Measurements from ENCODE around the gene NUDT22. TPM values are rescaled to one million over a fixed set of nuclear protein-coding genes. Genes with fewer than 3 reads are reported as not detected.

The NUDT22 gene
- total RNA-seq, 1 donor: 56.5 TPM

- peaks cover 19% of the 10 kb centered on the region for H3K79me2 ChIP-seq (ENCODE audit: insufficient read depth, low read length)
- no peaks in the 10 kb centered on the region for H3K36me3 ChIP-seq (ENCODE audit: insufficient read depth, low read length)
- peaks cover 5% of the 10 kb centered on the region for H3K9me3 ChIP-seq (ENCODE audit: low read depth, low read length)
- no peaks in the 10 kb centered on the region for H4K20me1 ChIP-seq (ENCODE audit: insufficient read depth, low read length)
- no peak overlapping the region for H3K27ac ChIP-seq (ENCODE audit: low read depth, low read length)
- TF ChIP-seq CTCF (IDR thresholded peaks at IDR 0.05; ENCODE audit: extremely low read depth, low read depth, low read length): no peak
- H3K27me3 ChIP-seq (ENCODE audit: insufficient read depth, low read length): no peaks in the 10 kb centered on the region
- no peak for DNase-seq (ENCODE audit: insufficient read length, low spot score, missing footprints)
- peaks cover 25% of the 10 kb centered on the region for H3K4me1 ChIP-seq (ENCODE audit: insufficient read depth, low read length)
- H2AFZ ChIP-seq (ENCODE audit: low read length): no peak overlapping the region
- H3K4me2 ChIP-seq (ENCODE audit: insufficient read depth, low read length): no peak overlapping the region
- H3K4me3 ChIP-seq (ENCODE audit: insufficient read depth, low read length): no peak overlapping the region
Measured at GRCh38 chr11:64178951-64179639, 47.0 kb upstream of the NUDT22 start.

GRCh38 chr11:64180891-64181290 is 45.2 kb upstream of the NUDT22 start:
- Histone ChIP-seq H3K4me2 (ENCODE audit: insufficient read depth, low read length) (peak overlapping the region; percentile 82), H3K27me3 (ENCODE audit: insufficient read depth, low read length) (no peaks in the 10 kb centered on the region), H3K36me3 (ENCODE audit: insufficient read depth, low read length) (no peaks in the 10 kb centered on the region), H3K9me3 (ENCODE audit: low read depth, low read length) (no peaks in the 10 kb centered on the region), H3K4me1 (ENCODE audit: insufficient read depth, low read length) (peaks cover 35% of the 10 kb centered on the region), H2AFZ (ENCODE audit: low read length) (no peak overlapping the region), H4K20me1 (ENCODE audit: insufficient read depth, low read length) (no peaks in the 10 kb centered on the region), H3K4me3 (ENCODE audit: insufficient read depth, low read length) (no peak overlapping the region), H3K79me2 (ENCODE audit: insufficient read depth, low read length) (peaks cover 26% of the 10 kb centered on the region), H3K27ac (ENCODE audit: low read depth, low read length) (peak overlapping the region; percentile 26)
- DNase-seq (ENCODE audit: insufficient read length, low spot score, missing footprints): peak; percentile 47
- no peak for TF ChIP-seq CTCF (IDR thresholded peaks at IDR 0.05; ENCODE audit: extremely low read depth, low read depth, low read length)

GRCh38 chr11:64181506-64182411 is 44.3 kb upstream of the NUDT22 start:
- Histone ChIP-seq H3K4me2 (ENCODE audit: insufficient read depth, low read length) (peak overlapping the region; percentile 82), H3K9me3 (ENCODE audit: low read depth, low read length) (no peaks in the 10 kb centered on the region), H3K27ac (ENCODE audit: low read depth, low read length) (peak overlapping the region; percentile 26), H3K79me2 (ENCODE audit: insufficient read depth, low read length) (peaks cover 26% of the 10 kb centered on the region), H3K36me3 (ENCODE audit: insufficient read depth, low read length) (no peaks in the 10 kb centered on the region), H4K20me1 (ENCODE audit: insufficient read depth, low read length) (no peaks in the 10 kb centered on the region), H3K4me1 (ENCODE audit: insufficient read depth, low read length) (peaks cover 35% of the 10 kb centered on the region), H3K4me3 (ENCODE audit: insufficient read depth, low read length) (peak overlapping the region; percentile 44), H3K27me3 (ENCODE audit: insufficient read depth, low read length) (no peaks in the 10 kb centered on the region), H2AFZ (ENCODE audit: low read length) (peak overlapping the region; percentile 48)
- peak; percentile 99 for DNase-seq (ENCODE audit: insufficient read length, low spot score, missing footprints)
- no peak for TF ChIP-seq CTCF (IDR thresholded peaks at IDR 0.05; ENCODE audit: extremely low read depth, low read depth, low read length)

GRCh38 chr11:64183890-64184289 is 42.2 kb upstream of the NUDT22 start:
- Histone ChIP-seq H3K4me1 (ENCODE audit: insufficient read depth, low read length) (peaks cover 35% of the 10 kb centered on the region), H3K4me3 (ENCODE audit: insufficient read depth, low read length) (no peak overlapping the region), H4K20me1 (ENCODE audit: insufficient read depth, low read length) (peaks cover 6% of the 10 kb centered on the region), H2AFZ (ENCODE audit: low read length) (no peak overlapping the region), H3K79me2 (ENCODE audit: insufficient read depth, low read length) (peaks cover 26% of the 10 kb centered on the region), H3K4me2 (ENCODE audit: insufficient read depth, low read length) (peak overlapping the region; percentile 94), H3K27me3 (ENCODE audit: insufficient read depth, low read length) (no peaks in the 10 kb centered on the region), H3K27ac (ENCODE audit: low read depth, low read length) (no peak overlapping the region), H3K36me3 (ENCODE audit: insufficient read depth, low read length) (peaks cover 5% of the 10 kb centered on the region), H3K9me3 (ENCODE audit: low read depth, low read length) (no peaks in the 10 kb centered on the region)
- TF ChIP-seq CTCF (IDR thresholded peaks at IDR 0.05; ENCODE audit: extremely low read depth, low read depth, low read length): no peak
- DNase-seq (ENCODE audit: insufficient read length, low spot score, missing footprints): no peak
